Panc1 (cell line): ENCODE measurements around the gene ABCC1.

ENCODE experiments used
- CTCF ChIP-seq: fragments of 450-650 bp; IDR thresholded peaks from 2 replicates; pipeline ENCODE4 v1.5.1; 2017; ENCODE audit warnings: mild to moderate bottlenecking
- POLR2AphosphoS5 ChIP-seq: IDR thresholded peaks from 2 replicates; pipeline ENCODE4 v1.6.1; 2012; ENCODE audit warnings: mild to moderate bottlenecking, low read depth, low read length, moderate library complexity
- SIN3A ChIP-seq: IDR thresholded peaks from 2 replicates; pipeline ENCODE4 v1.6.1; 2012; ENCODE audit warnings: low read depth, mild to moderate bottlenecking, low read length, moderate library complexity, borderline replicate concordance; ENCODE audit not compliant: insufficient read depth
- TCF7L2 ChIP-seq: IDR thresholded peaks from 2 replicates; pipeline ENCODE4 v1.6.1; 2011; ENCODE audit warnings: mild to moderate bottlenecking, low read depth, low read length, inconsistent platforms

- TF ChIP-seq CTCF (no peak), POLR2AphosphoS5 (no peak), TCF7L2 (no peak), SIN3A (no peak)
Observed at GRCh38 chr16:15906439-15906838, 43.0 kb upstream of the ABCC1 start.
